DMS 273 treated with DMSO at 0.1 percent for 48 hours (cell line): Measurements from ENCODE around the gene IFRD2.
A peak's percentile ranks its signal among the peaks of the same experiment; 100 is the strongest.

ENCODE experiments used
- DNase-seq: peaks from one replicate; lab custom pipeline; 2025; lab: John Stamatoyannopoulos, UW

Gene IFRD2, protein sequence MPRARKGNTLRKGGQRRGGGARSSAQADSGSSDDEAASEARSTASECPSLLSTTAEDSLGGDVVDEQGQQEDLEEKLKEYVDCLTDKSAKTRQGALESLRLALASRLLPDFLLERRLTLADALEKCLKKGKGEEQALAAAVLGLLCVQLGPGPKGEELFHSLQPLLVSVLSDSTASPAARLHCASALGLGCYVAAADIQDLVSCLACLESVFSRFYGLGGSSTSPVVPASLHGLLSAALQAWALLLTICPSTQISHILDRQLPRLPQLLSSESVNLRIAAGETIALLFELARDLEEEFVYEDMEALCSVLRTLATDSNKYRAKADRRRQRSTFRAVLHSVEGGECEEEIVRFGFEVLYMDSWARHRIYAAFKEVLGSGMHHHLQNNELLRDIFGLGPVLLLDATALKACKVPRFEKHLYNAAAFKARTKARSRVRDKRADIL

DNA sequence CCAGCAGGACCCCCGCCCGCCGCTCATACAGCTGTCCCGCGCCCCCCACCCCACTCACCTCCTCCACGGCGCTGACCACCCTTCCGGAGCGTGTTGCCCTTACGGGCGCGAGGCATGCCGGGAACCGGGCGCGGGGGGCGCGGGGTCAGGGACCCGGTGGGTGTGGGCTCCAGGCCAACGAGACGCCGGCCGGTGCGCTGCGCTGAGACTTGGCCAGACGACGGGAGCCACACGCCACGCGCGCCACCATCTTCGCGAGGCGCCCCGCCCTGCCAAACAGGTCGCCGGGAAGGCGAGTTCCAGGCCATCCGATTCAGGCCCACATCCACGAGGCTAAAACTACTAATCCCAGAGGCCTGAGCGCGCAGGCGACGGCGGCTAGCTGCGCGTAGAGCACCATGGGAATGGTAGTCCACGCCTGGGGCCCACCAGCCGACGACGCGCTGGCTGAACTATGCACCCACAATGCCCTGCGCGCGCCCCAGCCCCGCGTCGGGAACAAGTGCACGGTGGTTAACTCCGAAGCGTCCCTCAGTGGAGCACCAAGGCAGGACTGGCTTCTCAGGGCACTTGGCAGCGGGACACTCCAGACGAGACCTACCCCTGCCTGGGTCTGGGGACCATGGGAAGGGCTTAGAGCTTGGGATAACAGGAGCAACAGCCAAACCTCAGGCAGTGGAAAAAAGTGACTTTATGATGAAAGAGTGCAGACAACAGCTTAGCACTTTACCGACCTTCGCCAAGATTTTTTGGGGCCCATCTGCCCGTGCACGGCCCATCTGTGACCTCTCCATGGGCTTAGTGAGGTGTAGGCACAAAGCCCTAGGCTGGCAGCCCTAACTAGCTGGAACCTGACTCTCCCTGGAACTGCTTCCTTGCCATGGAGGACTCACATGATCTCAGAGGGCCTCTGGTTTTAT lies at the start of gene IFRD2:
TSS of gene IFRD2 (minus strand) at position 271 of the 920 bp plus-strand sequence. CDS start at position 116, 155 bp downstream.
- DNase-seq: peak; percentile 93

DNA sequence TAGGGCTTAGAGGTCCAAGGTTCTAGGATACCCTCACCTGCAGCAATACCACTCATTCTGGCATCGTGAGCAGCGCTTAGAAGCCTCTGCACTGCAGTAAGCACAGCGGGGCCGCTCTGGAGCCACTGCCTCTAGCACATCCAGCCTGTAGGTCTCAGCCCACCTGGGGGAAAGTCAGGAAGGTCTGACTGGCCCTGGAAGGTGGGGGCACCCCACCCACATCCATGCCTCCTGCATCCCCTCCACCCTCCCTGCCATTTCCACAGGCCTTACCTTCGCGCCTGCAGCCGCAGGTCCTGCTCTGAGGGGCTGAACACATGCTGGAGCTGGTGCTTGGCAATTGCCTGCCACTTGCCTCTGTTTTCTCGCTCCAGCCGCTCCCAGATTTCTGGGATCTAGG lies 49.3 kb upstream of the IFRD2 start:
- no peak for DNase-seq

DNA sequence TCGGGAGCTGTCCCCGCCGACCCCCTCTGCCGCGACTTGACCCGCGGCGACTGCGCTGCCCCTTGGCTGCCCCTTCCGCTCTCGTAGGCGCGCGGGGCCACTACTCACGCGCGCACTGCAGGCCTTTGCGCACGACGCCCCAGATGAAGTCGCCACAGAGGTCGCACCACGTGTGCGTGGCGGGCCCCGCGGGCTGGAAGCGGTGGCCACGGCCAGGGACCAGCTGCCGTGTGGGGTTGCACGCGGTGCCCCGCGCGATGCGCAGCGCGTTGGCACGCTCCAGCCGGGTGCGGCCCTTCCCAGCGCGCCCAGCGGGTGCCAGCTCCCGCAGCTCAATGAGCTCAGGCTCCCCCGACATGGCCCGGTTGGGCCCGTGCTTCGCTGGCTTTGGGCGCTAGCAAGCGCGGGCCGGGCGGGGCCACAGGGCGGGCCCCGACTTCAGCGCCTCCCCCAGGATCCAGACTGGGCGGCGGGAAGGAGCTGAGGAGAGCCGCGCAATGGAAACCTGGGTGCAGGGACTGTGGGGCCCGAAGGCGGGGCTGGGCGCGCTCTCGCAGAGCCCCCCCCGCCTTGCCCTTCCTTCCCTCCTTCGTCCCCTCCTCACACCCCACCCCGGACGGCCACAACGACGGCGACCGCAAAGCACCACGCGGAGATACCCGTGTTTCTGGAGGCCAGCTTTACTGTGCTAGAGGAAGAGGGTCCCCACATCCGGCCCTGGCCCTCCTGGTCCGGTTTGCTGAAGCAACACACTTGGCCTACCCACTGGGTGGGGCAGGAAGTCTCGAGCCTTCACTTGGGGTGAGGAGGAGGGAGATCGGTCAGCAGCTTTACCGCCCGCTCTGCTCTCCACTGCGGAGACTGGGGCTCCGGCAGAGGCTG lies 48.5 kb upstream of the IFRD2 start, which contains the start of gene RASSF1:
TSS of gene RASSF1 (minus strand) at position 389 of the 882 bp plus-strand sequence. CDS start at position 358, 31 bp downstream.
- DNase-seq: no peak

DNA sequence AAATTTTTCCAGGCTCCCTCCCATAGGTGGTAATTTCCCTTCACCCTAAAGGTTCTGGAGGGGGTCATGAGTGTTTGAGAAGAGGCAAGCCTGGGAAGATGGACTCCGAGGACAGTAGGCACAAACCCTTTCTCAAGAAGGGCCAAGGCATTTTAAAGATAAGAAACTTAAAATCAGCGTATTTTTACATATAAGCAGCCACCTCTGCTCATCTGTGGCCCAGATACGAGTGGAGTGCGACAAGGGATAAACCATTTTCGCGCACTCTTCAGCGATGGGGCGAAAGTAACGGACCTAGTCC lies 47.9 kb upstream of the IFRD2 start:
- DNase-seq: no peak

DNA sequence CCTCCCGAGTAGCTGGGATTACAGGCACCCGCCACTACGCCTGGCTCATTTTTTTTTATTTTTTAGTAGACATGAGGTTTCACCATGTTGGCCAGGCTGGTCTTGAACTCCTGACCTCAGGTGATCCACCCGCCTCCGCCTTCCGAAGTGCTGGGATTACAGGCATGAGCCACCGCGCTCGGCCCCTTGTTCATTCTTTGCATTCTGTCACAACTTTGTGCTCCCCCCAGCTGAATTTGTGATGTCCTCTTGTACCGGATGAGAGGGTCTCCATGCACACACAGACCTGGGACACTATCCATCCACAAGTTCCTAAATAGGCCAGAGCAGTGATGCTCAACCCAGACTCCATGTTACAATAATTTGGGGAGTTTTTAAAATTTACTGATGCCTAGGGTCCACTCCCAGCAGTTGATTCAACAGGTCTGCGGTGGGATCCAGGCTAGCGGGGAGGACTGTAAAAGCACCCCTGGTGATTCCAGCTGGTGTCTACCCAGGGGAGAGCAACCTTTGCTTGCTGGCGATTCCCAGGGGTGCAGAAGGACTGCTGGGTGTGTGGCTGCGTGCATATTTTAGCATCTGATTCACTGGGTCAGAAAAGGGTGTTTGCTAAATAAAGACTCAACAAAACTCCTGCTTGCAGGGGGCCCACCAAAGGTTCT lies 47.4 kb upstream of the IFRD2 start:
- DNase-seq: no peak

DNA sequence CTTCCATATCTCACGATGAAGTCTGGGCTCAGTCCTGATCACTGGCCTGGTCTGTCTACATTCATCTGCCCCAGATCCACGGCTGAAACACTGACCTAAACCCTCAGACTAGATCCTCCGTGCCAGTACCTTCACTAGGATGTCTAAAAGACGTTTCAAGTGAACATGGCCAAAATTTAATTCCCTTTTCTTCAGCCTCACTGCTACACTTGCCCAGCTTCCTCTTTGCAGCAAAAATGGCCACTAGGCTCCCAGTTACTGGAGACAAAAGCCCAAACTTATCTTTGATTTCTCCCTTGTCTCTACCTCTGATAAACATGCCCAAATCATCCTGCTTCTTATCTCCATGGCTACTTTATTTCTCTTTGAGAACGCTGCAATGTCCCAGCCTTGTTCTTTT lies 46.7 kb upstream of the IFRD2 start:
- no peak for DNase-seq

DNA sequence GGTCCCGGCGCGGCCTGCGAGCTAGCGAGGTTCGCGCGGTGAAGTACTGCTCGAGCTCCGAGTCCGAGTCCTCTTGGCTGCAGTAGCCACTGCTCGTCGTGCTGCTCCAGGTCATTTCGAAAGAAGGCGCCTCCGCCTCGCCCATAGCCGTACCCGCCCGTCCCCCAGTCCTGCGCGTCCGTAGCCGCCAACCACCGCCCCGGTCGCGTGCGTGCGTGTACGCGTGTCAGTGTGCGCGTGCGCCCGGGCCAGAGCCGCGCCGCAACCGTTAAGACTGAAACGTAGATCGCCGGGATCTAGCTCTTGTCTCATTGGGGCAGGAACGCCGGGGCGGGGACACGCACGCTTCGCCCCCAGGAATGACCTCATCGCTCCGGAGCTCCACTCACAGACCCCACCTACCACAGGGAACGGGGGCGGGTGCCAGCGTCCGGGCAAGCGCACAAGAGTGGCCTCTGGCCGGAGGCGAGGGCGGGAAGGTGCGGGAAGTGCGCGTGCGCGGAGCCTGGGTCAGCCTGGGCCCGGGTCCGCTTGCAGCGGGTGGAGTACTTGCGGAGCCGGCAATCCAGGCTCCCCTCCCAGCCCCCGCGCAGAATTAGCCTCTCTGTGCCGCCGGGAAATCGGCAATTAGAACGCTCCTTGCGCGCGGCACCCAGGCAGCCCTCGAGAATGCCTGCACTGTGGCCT lies 45.1 kb upstream of the IFRD2 start:
- DNase-seq: peak; percentile 90

DNA sequence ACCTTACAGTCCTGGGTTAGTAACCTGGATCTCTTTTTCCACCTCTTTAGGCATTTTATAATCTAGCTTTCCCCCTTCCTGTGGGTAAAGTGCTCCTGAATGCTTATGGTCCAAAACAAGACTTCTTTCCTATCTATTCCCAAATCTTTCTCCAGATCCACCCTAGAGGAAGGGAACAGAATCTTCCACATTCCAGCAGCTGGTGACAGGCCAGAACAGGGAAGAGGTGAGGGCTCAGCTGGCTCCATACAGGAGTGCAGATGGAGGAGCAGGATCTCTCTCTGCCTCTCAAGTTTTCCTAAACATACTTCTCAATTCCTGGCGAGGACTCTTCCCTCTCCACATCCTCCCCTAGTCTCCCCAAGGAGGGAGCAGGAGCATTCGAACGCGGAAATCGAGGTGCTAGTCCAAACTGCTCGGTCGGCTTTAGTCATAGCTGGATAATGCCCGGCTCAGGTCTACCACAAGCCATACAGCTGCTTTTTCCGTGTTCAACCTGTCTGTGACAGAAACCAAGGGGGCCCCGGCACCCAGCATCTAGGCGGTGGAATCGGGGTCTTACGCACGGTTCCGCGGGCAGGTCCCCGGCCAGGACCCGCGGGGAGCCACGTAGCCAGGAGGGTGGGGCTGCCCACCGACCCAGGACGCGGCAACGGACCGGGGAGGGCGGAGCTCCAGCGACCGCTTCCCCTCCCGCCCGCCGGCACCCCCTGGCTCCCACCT lies 44.4 kb upstream of the IFRD2 start:
- DNase-seq: no peak

DNA sequence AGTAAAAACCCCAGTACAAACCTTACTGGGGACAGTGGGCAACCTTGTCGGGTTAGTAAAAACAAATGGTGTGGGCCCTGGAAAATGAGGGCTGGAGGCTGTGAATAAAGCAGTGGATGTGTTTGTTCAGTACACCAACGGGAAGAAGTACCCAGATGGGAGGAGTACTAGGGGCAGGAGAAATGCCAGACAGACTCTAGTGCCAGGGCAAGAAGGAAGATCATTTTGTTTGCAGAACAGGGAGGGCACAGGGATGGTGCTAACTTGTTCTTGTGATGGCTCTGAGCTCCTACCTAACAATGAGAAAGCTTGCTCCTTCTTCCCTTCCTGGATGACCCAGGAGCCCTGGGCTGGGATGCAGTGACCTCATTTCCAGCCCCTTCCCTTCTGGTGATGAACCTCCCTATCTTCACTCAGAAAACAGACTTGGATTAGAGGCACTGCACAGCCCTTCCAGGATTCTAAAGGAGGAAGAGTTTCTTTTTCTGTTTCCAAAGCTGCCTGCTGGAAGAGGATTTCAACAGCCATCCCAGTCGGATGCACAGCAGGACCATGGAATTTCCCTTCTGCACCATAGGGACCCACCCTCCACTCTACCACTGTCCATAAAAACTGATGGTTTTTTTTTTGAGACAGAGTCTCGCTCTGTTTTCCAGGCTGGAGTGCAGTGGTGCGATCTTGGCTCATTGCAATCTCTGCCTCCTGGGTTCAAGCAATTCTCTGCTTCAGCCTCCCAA lies 42.3 kb upstream of the IFRD2 start:
- DNase-seq: no peak

DNA sequence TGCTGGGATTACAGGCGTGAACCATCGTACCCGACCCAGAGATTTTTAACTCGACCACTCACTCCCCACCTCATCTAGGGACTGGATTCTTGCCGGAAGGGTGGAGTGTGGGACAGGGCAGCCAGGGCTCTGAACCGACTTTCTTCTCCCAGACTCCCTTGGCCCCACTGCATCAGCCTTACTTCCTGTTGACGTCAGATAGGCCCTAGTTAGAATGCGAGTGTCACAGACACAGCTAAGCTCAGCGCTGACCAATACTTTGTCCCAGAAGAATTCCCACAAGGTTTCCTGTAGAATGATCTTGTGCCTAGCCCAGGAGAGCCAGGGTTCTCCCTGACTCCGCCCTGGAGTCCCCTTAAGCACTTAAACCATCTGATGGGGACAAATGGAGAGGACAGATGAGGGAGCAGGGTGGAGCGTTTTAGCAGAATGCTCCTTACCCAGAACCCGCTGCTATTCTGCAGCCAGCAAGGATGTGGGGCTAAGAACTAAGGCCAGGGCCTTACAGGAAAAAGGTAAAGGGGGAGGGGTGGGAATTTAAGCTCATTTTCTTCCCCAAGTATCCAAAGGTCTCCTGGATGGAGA lies 41.6 kb upstream of the IFRD2 start:
- no peak for DNase-seq

DNA sequence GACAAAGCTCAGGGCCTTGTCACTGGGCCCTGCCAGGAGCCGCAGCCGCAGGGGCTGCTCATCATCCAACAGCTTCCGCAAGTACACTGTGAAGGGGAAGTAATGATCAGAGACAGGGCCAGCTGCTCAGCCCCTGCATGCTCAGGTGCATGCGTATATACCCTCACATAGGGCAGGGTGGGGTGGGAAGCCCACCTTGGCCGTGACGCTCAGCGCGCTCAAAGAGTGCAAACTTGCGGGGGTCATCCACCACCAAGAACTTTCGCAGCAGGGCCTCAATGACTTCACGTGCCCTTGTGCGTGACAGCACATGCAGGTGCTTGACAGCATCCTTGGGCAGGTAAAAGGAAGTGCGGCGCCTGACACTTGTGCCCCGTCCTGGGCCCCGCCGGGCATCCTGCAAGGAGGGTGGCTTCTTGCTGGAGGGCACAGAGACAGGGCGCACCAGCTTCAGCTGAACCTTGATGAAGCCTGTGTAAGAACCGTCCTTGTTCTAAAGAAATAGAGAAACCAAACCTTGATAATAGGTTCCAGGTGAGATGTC lies 39.2 kb upstream of the IFRD2 start:
- DNase-seq: no peak

DNA sequence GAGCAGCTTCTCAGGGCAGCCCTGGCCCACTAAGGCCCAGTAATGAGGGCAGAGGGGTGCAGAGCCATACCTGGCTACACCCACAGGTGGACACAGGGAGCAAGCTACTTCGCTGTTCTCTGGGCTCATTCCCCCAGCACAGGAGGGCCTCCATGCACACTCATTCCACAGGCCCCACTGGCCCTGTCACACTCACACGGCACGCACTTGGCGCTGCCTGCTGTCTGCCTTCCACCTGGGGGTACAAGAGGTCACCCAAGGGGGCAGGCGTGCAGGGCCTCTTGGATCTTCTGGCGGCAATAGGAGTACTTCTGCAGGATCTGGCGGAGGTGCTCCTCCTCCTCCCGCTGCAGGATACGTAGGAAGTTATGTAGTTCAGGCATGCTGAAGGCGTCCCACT lies 38.1 kb upstream of the IFRD2 start:
- no peak for DNase-seq

DNA sequence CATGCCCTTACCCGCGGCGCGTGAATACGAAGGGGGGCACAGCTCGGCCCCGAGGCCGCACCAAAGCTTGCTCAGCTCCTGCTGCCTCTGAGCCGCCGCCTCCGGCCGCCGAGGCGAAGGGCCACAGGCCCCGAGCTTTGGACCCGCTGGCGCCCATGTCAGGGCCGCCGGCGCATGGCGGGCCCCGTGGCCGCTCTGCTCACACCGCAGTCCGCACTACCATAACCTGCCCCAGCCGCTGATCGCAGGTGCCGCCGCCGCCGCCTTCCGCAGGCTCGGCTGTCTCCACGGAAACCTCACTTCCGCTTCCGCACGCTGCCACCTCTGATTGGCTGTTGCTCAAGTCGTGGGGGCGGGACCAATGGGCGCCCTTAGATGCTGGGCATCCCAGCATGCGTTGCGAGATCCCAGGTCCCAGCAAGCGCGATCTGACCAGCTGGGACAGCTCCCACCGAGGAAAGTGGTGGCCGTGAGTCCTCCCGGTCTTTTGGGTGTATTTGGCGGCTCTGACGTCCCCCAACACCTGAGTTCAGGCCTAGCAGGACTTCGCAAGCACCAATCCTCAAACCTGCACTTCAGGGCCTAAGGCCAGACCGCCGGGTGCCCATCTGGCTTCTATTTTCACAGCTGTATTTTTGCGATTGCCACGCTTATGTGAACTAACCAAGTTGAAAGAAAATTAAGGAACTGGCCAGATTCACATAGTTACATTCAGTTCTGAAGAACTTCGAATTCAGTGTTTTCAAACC lies 35.9 kb upstream of the IFRD2 start, which contains the start of gene TUSC2:
TSS of gene TUSC2 (minus strand) at position 281 of the 749 bp plus-strand sequence. CDS start at position 157, 124 bp downstream.
- peak; percentile 74 for DNase-seq

DNA sequence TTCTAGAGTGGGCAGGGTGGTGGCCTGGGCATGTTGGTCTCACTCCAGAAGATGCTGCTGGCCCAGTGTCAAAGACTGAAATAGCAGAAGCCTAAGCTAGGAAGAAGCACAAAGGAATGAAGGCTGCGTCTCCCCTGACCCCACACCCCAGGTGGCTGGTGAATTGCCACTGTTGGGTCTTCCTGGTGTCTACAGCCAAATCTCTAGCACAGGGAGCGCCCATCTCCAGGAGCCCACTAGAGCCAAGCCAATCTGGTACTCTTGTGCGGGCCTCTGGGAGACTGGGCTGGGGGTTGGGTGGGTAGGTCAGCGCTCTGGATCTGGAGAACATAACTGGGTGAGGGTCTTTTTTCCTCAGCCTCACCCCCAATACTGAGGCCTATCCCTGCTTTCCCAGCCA lies 34.9 kb upstream of the IFRD2 start:
- no peak for DNase-seq

DNA sequence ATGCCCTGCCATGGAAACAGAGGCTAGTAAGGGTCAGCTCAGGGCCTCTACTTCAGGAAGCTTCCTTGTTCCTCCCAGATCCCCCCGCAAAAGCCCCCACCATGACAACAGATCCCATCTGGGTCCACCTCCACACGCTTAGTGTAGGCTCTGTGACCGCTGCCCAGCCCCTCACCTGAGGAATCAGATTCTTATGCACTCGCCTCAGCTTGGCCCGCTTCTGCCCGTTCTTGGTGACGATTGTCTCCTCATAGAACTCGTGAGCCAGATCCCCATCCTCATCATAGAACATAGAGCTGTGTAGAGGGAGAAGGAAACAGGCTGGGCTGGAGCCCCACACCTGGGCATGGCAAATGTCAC lies 33.9 kb upstream of the IFRD2 start:
- DNase-seq: no peak

DNA sequence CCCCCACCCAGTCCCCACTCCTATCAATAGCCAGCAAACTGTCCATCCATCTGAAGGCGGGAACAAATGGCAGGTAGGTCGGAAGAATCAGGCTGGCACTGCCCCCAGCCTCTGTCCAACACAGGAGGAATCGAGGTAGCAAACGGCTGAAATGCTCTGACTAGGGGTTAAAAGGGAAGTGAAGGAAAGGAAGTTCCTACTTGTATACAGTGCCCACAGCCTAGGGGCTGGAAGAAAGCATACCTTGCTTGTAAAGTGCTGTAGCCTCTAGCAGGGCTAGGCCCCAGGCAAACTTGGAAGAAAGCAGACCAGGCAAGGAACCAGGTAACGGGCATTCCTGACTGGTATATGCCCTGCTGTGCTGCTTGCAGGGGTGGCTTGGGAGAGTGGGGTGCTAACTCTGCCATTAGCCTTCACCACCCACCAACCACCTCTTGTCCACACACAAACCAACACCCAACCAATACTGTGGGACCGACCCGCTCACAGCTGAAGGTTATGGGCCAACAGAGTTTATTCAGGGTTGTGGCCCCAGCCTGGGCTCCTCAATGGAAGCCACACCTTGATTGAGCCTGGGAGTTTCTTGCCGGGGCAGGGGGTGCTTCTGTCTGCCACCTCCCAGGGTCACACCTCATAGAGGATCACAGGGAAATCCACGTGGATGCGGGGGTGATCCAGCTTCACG lies 33.4 kb upstream of the IFRD2 start:
- no peak for DNase-seq

DNA sequence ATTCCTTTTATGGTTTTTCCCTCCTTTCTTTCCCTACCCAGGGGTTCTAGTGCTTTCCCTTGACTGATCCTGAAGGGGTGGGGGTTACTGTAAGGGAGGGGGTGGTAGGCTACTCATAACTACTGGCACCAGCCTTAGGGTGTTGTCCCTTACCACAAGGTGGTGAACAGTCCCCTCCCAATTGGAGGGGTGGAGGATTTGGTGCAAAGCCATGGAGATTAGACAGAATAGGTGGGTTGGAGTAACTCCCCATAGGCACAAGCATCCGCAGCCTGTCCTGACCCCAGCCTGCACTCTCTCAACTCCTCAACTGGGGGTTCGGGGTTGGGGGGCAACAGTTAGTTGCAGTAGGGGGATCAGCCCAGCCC lies 32.9 kb upstream of the IFRD2 start:
- DNase-seq: no peak
